AG09309 (cell line): ENCODE data around the gene HMOX1.

Experiments
- DNase-seq: peaks from one replicate; pipeline ENCODE4 v3.0.0-alpha.2; 2010; ENCODE audit warnings: low read depth
- H3K4me3 ChIP-seq: 2 replicates; pipeline ENCODE4 v1.5.1; 2011; ENCODE audit warnings: mild to moderate bottlenecking, low read depth, low read length, moderate library complexity; ENCODE audit not compliant: control insufficient read depth
- TF ChIP-seq, protein P1 (sequence below): IDR thresholded peaks from 2 replicates; pipeline ENCODE4 v1.5.1; 2011; ENCODE audit warnings: mild to moderate bottlenecking, low read depth, low read length, inconsistent platforms; ENCODE audit not compliant: insufficient read depth, control insufficient read depth; ENCODE audit errors: missing control alignments

HMOX1 gene

GRCh38 chr22:35345808-35346505 lies 34.9 kb upstream of the HMOX1 start:
- H3K4me3 ChIP-seq: no peak overlapping the region
- TF ChIP-seq, protein P1, sequence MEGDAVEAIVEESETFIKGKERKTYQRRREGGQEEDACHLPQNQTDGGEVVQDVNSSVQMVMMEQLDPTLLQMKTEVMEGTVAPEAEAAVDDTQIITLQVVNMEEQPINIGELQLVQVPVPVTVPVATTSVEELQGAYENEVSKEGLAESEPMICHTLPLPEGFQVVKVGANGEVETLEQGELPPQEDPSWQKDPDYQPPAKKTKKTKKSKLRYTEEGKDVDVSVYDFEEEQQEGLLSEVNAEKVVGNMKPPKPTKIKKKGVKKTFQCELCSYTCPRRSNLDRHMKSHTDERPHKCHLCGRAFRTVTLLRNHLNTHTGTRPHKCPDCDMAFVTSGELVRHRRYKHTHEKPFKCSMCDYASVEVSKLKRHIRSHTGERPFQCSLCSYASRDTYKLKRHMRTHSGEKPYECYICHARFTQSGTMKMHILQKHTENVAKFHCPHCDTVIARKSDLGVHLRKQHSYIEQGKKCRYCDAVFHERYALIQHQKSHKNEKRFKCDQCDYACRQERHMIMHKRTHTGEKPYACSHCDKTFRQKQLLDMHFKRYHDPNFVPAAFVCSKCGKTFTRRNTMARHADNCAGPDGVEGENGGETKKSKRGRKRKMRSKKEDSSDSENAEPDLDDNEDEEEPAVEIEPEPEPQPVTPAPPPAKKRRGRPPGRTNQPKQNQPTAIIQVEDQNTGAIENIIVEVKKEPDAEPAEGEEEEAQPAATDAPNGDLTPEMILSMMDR: no peak
- no peak for DNase-seq

GRCh38 chr22:35346596-35347220 lies 34.2 kb upstream of the HMOX1 start:
- TF ChIP-seq, protein P1: no peak

DNA sequence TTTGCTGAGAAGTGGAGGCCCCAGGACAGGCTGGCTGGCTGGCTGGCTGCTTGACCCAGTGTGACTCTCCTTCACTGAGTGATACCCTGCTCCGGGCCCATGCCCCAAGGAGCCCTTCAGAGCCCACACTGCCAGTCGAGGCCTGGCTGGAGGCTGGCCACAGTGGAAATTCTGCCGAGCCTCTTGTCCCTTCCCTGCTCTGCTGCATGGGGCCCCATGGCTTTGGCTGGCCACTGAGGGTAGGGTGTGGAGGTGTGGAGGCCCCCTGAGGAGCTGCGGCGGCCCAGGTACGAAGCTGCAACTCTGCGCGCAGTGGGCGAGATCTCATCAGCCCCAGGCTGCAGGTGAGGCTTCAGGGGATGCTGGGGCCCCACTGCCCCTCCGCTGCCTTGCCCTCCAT lies 33.4 kb upstream of the HMOX1 start:
- no peak for DNase-seq
- TF ChIP-seq, protein P1: no peak
- H3K4me3 ChIP-seq: no peak overlapping the region

More at GRCh38 chr22:35346596-35347220, 34.2 kb upstream of the HMOX1 start:
- DNase-seq: no peak
- no peak overlapping the region for H3K4me3 ChIP-seq

DNA sequence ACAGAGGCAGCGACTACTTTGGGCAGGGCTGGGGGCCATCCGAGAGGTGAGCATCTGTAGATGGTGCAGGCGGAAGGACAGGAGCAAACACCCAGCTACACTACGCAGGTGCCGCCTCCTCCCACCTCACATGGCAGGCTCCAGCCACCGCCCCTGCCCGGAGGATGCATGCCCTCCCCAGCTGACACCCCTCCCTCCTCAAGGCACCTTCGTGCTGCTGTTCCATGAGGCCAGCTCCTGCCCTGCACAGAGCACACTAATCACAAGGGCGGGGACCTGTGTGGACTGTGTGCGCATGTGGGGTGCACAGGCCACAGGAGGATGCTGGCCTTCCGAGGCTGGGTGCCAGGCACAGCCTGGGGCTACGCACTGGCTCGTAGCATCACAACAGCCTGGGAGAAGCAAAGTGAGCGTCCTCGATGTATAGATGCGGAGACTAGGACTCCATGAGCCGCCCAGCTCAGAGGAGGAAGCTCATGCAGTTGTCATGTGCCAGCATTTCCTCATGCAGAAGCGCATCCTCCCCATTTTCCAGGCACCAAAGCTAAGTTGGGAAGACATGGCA lies 32.8 kb upstream of the HMOX1 start:
- H3K4me3 ChIP-seq: no peak overlapping the region
- no peak for DNase-seq
- TF ChIP-seq, protein P1: no peak

DNA sequence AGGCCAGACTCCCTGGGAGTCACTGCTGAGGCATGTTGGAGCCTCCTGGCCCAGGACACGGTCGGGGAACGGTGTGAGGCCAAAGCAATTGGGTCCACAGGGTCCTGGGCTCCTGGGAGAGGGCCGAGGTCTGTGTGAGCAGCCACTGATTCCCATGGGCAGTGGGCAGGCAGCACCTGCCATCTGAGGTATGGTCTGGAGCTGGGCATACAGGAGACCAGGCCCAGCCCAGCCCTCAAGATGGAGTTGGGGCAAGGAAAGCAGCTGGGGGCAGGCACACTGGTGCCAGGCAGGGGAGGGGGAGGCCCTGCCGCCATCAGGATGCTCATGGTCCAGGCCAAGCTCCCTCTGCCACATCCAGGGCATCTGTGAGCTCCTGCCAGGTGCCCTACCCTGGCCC lies 32.2 kb upstream of the HMOX1 start:
- no peak for DNase-seq
- TF ChIP-seq, protein P1: no peak
- H3K4me3 ChIP-seq: no peak overlapping the region

GRCh38 chr22:35349368-35349703 lies 31.6 kb upstream of the HMOX1 start:
- no peak overlapping the region for H3K4me3 ChIP-seq
- TF ChIP-seq, protein P1: no peak
- DNase-seq: no peak
